K562 (cell line): ENCODE results near the gene DTNA. TPM values are rescaled to one million over a fixed set of nuclear protein-coding genes. Genes with fewer than 3 reads are reported as not detected.

Experiments used
- ATAC-seq: fragments of 200-7000 bp; cut with Tn5 transposase; 3 replicates; pipeline ENCODE4 v1.9.1; 2020; ENCODE audit warnings: moderate library complexity
- BruUV-seq: library from RNA; stranded (reverse); fragments of 400-500 nt; replicated peaks from 2 replicates; lab custom pipeline; 2021; lab: Mats Ljungman, UMichigan
- CTCF ChIA-PET: fragments of 300-600 bp; formaldehyde crosslinking; extraction: SDS; loops from one replicate; lab custom pipeline; 2021; ENCODE audit warnings: low intra/inter-chr PET ratio; lab: Yijun Ruan, JAX
- POLR2A ChIA-PET: fragments of 300-600, 350-650 bp; sonication (Branson Sonifier 250); formaldehyde crosslinking; extraction: SDS; loops from one replicate; lab custom pipeline; 2021; ENCODE audit warnings: antibody characterized with exemption, inconsistent platforms; lab: Yijun Ruan, JAX
- DNase-seq, 4 experiments: peaks; one replicate each; pipeline versions ENCODE4 v3.0.0 to v3.0.0-alpha.2; 2011 to 2018; ENCODE audit warnings: low spot score in 3 of 4, mixed read lengths in 3 of 4; ENCODE audit errors: extremely low read depth in 1 of 4
- FAIRE-seq: peaks from 2 replicates; lab custom pipeline; 2011; peaks lifted over from hg19 to GRCh38; lab: Jason Lieb, UNC
- H2AFZ ChIP-seq: 2 replicates; pipeline ENCODE4 v1.6.0; 2011; ENCODE audit warnings: low read depth, low read length, control low read depth, inconsistent platforms
- H3K27ac ChIP-seq: fragments of 200-600 bp; 3 replicates; pipeline ENCODE4 v1.8.0; 2011; ENCODE audit warnings: low read depth, mild to moderate bottlenecking, control low read depth, inconsistent platforms, low read length, moderate library complexity, mixed read lengths; ENCODE audit errors: extremely low read depth
- H3K27me3 ChIP-seq, 2 experiments: fragments of 300-600 bp in 1 of 2; 2 replicates in 1 of 2; 3 replicates in 1 of 2; pipeline versions ENCODE4 v1.6.0 to v1.8.0; 2011; ENCODE audit warnings: inconsistent platforms in 2 of 2, low read length in 2 of 2, mild to moderate bottlenecking in 1 of 2, mixed read lengths in 1 of 2, moderate library complexity in 1 of 2; ENCODE audit not compliant: control insufficient read depth in 2 of 2, insufficient read depth in 2 of 2
- H3K36me3 ChIP-seq: fragments of 300-600 bp; 3 replicates; pipeline ENCODE4 v1.8.0; 2011; ENCODE audit warnings: mild to moderate bottlenecking, low read length, inconsistent platforms; ENCODE audit not compliant: control insufficient read depth, insufficient read depth
- H3K4me1 ChIP-seq, 2 experiments: fragments of 200-600 bp in 1 of 2; replicated peaks in 1 of 2; 2 replicates in 1 of 2; 3 replicates in 1 of 2; pipeline versions ENCODE4 v1.5.1 to v1.8.0; 2011; ENCODE audit warnings: inconsistent platforms in 2 of 2, low read length in 2 of 2, mild to moderate bottlenecking in 1 of 2, mixed read lengths in 1 of 2, moderate library complexity in 1 of 2; ENCODE audit not compliant: control insufficient read depth in 2 of 2, insufficient read depth in 2 of 2
- H3K4me2 ChIP-seq: 2 replicates; pipeline ENCODE4 v1.6.1; 2011; ENCODE audit warnings: low read length, control low read depth, inconsistent platforms, mixed read lengths; ENCODE audit not compliant: insufficient read depth
- H3K4me3 ChIP-seq: fragments of 200-600 bp; sonication (generic), shearing (Covaris generic); 2 replicates; pipeline ENCODE4 v1.5.1; 2016; ENCODE audit warnings: control low read depth, inconsistent platforms
- H3K79me2 ChIP-seq: fragments of 200-600 bp; 3 replicates; pipeline ENCODE4 v1.8.0; 2011; ENCODE audit warnings: low read length, inconsistent platforms; ENCODE audit not compliant: control insufficient read depth, insufficient read depth
- H3K9ac ChIP-seq, 2 experiments: 2 replicates each; pipeline versions ENCODE4 v1.6.0 to v1.6.1; 2011; ENCODE audit warnings: low read depth in 2 of 2, low read length in 2 of 2, control low read depth in 1 of 2, inconsistent platforms in 1 of 2, mild to moderate bottlenecking in 1 of 2, mixed read lengths in 1 of 2; ENCODE audit not compliant: insufficient read depth in 1 of 2
- H3K9me1 ChIP-seq: one replicate; pipeline ENCODE4 v1.6.0; 2011; ENCODE audit warnings: inconsistent platforms, mild to moderate bottlenecking, low read length, moderate library complexity; ENCODE audit not compliant: control insufficient read depth, insufficient read depth
- H3K9me3 ChIP-seq: replicated peaks from 2 replicates; pipeline ENCODE4 v1.5.1; 2011; ENCODE audit warnings: low read depth, low read length, inconsistent platforms; ENCODE audit not compliant: control insufficient read depth, insufficient read depth
- H4K20me1 ChIP-seq: replicated peaks from 2 replicates; pipeline ENCODE4 v1.6.1; 2011; ENCODE audit warnings: low read length, inconsistent platforms, mixed read lengths; ENCODE audit not compliant: control insufficient read depth, insufficient read depth
- ETV1 ChIP-seq: fragments of 450-650 bp; conservative IDR thresholded peaks from 2 replicates; pipeline ENCODE4 v1.6.1; 2016; ENCODE audit warnings: missing genetic modification characterization, control low read depth, low read depth, missing compliant biosample characterization
- KHSRP ChIP-seq: fragments of 450-650 bp; IDR thresholded peaks from 2 replicates; pipeline ENCODE4 v1.6.1; 2017
- MTA1 ChIP-seq: fragments of 450-650 bp; IDR thresholded peaks from 2 replicates; pipeline ENCODE4 v1.6.1; 2017; ENCODE audit warnings: borderline replicate concordance
- MYBL2 ChIP-seq, 2 experiments: fragments of 450-650 bp in 1 of 2; sonication (generic) in 1 of 2; formaldehyde crosslinking in 1 of 2; IDR thresholded peaks; 2 replicates each; pipeline versions ENCODE4 v1.6.1 to v1.8.1; 2017 to 2022; ENCODE audit warnings: borderline replicate concordance in 1 of 2, inconsistent platforms in 1 of 2, low read depth in 1 of 2, mild to moderate bottlenecking in 1 of 2, missing genetic modification reagents in 1 of 2, moderate library complexity in 1 of 2
- SUPT5H ChIP-seq: fragments of 450-650 bp; IDR thresholded peaks from 2 replicates; pipeline ENCODE4 v1.6.1; 2016
- XRCC3 ChIP-seq: fragments of 450-650 bp; IDR thresholded peaks from 2 replicates; pipeline ENCODE4 v1.6.1; 2017; ENCODE audit warnings: mild to moderate bottlenecking, moderate library complexity
- ZNF766 ChIP-seq: fragments of 200-800 bp; sonication (Bioruptor generic); conservative IDR thresholded peaks from 2 replicates; pipeline ENCODE4 v1.6.1; 2016; ENCODE audit warnings: missing genetic modification characterization, missing compliant biosample characterization
- WGBS: fragments of 100-300 bp; shearing (Covaris generic); methylation state at CpG from one replicate; pipeline ENCODE4 v1.1.6; 2016; ENCODE audit warnings: low coverage, mixed read lengths; ENCODE audit not compliant: insufficient coverage; ENCODE audit errors: missing lambda C conversion rate; 5-methylcytosine and 5-hydroxymethylcytosine counted together
- in situ Hi-C: fragments of 300-500 bp; cut with MboI; formaldehyde crosslinking; loops from 4 replicates; pipeline ENCODE4 v1.15.0; 2018; ENCODE audit warnings: inconsistent platforms, mixed read lengths
- intact Hi-C: fragments of 100-400 bp; cut with micrococcal nuclease; formaldehyde crosslinking; loops from 2 replicates; pipeline ENCODE4 v1.14.2; 2022
- polyA plus RNA-seq, 8 experiments: library from polyadenylated mRNA; depleted of rRNA in 4 of 8; stranded (reverse) in 5 of 8; unstranded in 3 of 8; fragments of >200 nt; fragmentation: Nextera tagmentation in 2 of 8; fragmentation: Illumina TruSeq in 1 of 8; extraction: Ambion mirVana in 2 of 8; extraction: Trizol in 1 of 8; gene quantifications; 2 replicates each; pipeline versions ENCODE4 v1.2.1 to v1.2.3, GENCODE V29; 2011 to 2014; ENCODE audit warnings: inconsistent platforms in 1 of 8, missing spikeins in 1 of 8
- total RNA-seq, 7 experiments: library from RNA; depleted of rRNA in 6 of 7; stranded (reverse); fragments of >200 nt in 6 of 7; fragmentation: Illumina TruSeq in 2 of 7; extraction: Trizol in 2 of 7; gene quantifications; 2 replicates each; pipeline versions ENCODE4 v1.2.1 to v1.2.3, GENCODE V29; 2011 to 2021; ENCODE audit warnings: low replicate concordance in 1 of 7
- TF ChIP-seq, protein P1 (sequence below), 3 experiments: fragments of 200-800 bp in 1 of 3; sonication (Bioruptor generic) in 1 of 3; sonication (generic) in 1 of 3; formaldehyde crosslinking in 1 of 3; IDR thresholded peaks; 2 replicates each; pipeline versions ENCODE4 v1.6.1 to v1.8.0; 2016 to 2022; ENCODE audit warnings: mild to moderate bottlenecking in 2 of 3, missing compliant biosample characterization in 2 of 3, missing genetic modification characterization in 2 of 3, missing genetic modification reagents in 1 of 3

The DTNA gene
- total and polyA plus RNA-seq, 9 of the 15 experiments (the other 6 are each of a cell fraction or from before 2014, with no cell fraction given), result 0.07 to 2.4 (median 0.22) TPM; not detected in 2

DNA sequence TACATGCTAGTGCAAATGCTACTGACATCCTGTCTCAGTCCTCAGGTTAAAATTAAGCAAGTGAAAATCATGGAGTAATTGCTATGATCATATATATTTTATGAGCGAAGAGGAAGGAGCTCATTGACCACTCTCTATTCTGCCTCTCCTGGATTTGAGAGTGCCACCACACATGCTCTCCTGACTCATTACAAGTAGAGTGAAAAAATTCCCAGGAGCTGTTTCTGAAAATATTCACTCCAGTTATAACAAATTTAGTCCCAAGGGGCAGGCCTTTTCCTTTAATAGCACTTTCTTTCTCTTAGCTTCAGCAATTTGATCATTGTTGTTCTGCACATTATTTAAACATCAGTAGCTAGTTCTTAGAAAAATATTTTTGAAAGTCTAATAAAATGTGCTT is 176.1 kb downstream of the DTNA start:
- POLR2A ChIA-PET, result no interaction called here
- FAIRE-seq (no peak), DNase-seq (no peak), ATAC-seq (no peak)
- no peak overlapping the region for H3K4me3 ChIP-seq
- H3K9ac ChIP-seq, result no peak overlapping the region
- intact Hi-C loops, result no loop called here
- H3K36me3 ChIP-seq, result no peaks in the 10 kb centered on the region
- WGBS, result 0% methylated on average over 1 of the region's 1 CpG
- no peaks in the 10 kb centered on the region for H3K27me3 ChIP-seq
- H3K4me2 ChIP-seq, result no peak overlapping the region
- no peaks in the 10 kb centered on the region for H3K4me1 ChIP-seq
- no peak overlapping the region for H3K27ac ChIP-seq
- no peaks in the 10 kb centered on the region for H3K9me3 ChIP-seq
- BruUV-seq, result no TSS peak
- H3K79me2 ChIP-seq, result no peaks in the 10 kb centered on the region
- no peaks in the 10 kb centered on the region for H4K20me1 ChIP-seq
- H3K9me1 ChIP-seq, result no peaks in the 10 kb centered on the region
- no peak for TF ChIP-seq ZNF766 (CRISPR knock-in tag)
- no peak for TF ChIP-seq ETV1 (tag)
- TF ChIP-seq, protein P1, sequence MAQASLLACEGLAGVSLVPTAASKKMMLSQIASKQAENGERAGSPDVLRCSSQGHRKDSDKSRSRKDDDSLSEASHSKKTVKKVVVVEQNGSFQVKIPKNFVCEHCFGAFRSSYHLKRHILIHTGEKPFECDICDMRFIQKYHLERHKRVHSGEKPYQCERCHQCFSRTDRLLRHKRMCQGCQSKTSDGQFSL (CRISPR knock-in tag; IDR thresholded peaks at IDR 0.05), result no peak
- TF ChIP-seq, protein P1 (tag; IDR thresholded peaks at IDR 0.05), result no peak
- TF ChIP-seq XRCC3, result no peak
- no peak for TF ChIP-seq MYBL2 (IDR thresholded peaks at IDR 0.05; ENCODE audit: low read depth)
- TF ChIP-seq MYBL2 (CRISPR knock-in tag; IDR thresholded peaks at IDR 0.05; ENCODE audit: borderline replicate concordance), result no peak
- no peak for TF ChIP-seq MTA1
- no peak for TF ChIP-seq KHSRP
- TF ChIP-seq SUPT5H, result no peak
- CTCF ChIA-PET, result no interaction called here
- H2AFZ ChIP-seq, result no peak overlapping the region
- in situ Hi-C loops, result no loop called here
